Measurements from ENCODE around the gene CCDC85B. TPM values are rescaled to one million over a fixed set of nuclear protein-coding genes. Genes with fewer than 3 reads are reported as not detected.

Gene CCDC85B
- total RNA-seq, 1 experiment from 2014 or later: 55.3 TPM

GRCh38 chr11:65862941-65863888 lies 27.3 kb upstream of the CCDC85B start:
- no peak for ATAC-seq
- CTCF ChIA-PET: interaction anchor here (16.6 kb wide), 1 partner anchor 26 kb away, joined by 539 read pairs; the partner anchor contains the start of genes CCDC85B and FIBP
- DNase-seq (ENCODE audit: low spot score): no peak
- H3K4me1 Mint-ChIP-seq: peaks cover 17% of the 10 kb centered on the region
- no peak for TF ChIP-seq ZNF396 (CRISPR knock-in tag; IDR thresholded peaks at IDR 0.05; ENCODE audit: borderline replicate concordance)
- TF ChIP-seq TEAD4 (CRISPR knock-in tag; IDR thresholded peaks at IDR 0.05): no peak
- TF ChIP-seq, protein P1, sequence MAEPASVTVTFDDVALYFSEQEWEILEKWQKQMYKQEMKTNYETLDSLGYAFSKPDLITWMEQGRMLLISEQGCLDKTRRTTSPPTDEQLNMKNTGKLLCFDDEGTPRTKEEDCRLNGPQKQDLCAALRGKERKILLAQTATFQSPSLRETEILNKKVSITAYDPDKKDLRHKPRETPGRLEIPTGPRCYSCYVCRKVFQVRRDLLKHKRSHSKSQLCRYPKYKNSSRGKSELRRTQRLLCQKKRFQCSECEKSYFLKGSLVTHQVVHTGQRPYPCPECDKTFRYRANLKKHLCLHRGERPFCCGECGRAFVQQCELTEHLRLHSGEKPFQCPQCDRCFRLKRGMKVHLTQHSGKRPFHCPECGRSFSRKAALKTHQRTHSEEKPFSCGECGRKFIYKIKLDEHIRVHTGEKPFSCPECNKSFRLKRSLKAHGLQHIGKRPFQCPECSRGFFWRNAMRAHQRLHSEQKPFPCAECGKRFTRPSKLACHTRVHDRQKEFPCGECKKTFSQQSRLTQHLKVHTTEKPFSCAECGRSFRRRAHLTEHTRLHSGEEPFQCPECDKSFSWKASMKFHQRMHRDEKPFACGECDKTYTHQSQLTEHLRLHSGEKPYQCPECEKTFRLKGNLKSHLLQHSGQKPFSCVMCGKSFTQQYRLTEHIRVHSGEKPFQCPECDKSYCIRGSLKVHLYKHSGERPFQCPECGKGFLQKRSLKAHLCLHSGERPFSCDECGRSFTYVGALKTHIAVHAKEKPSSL (CRISPR knock-in tag; conservative IDR thresholded peaks at IDR 0.05): no peak
- TF ChIP-seq NR3C1 (CRISPR knock-in tag; conservative IDR thresholded peaks at IDR 0.05; ENCODE audit: low read depth): no peak
- TF ChIP-seq, protein P2, sequence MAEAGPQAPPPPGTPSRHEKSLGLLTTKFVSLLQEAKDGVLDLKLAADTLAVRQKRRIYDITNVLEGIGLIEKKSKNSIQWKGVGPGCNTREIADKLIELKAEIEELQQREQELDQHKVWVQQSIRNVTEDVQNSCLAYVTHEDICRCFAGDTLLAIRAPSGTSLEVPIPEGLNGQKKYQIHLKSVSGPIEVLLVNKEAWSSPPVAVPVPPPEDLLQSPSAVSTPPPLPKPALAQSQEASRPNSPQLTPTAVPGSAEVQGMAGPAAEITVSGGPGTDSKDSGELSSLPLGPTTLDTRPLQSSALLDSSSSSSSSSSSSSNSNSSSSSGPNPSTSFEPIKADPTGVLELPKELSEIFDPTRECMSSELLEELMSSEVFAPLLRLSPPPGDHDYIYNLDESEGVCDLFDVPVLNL (CRISPR knock-in tag; IDR thresholded peaks at IDR 0.05; ENCODE audit: borderline replicate concordance, low read depth): no peak
- TF ChIP-seq ZNF423 (CRISPR knock-in tag; IDR thresholded peaks at IDR 0.05): no peak
- no peak for TF ChIP-seq TP53 (CRISPR knock-in tag; IDR thresholded peaks at IDR 0.05)
- no peak for TF ChIP-seq SMAD4 (CRISPR knock-in tag; IDR thresholded peaks at IDR 0.05)
- TF ChIP-seq ERG (CRISPR knock-in tag; IDR thresholded peaks at IDR 0.05): no peak
- peaks cover 2% of the 10 kb centered on the region for H3K27me3 Mint-ChIP-seq (ENCODE audit: low read depth)
- peaks cover 20% of the 10 kb centered on the region for H3K36me3 Mint-ChIP-seq
- peak overlapping the region; percentile 24; the same call in 1 of the 2 replicates for H3K4me3 Mint-ChIP-seq
- no peaks in the 10 kb centered on the region for H3K9me3 Mint-ChIP-seq
- POLR2A ChIA-PET: no interaction called here
- peak overlapping the region; percentile 72 for H3K27ac Mint-ChIP-seq

DNA sequence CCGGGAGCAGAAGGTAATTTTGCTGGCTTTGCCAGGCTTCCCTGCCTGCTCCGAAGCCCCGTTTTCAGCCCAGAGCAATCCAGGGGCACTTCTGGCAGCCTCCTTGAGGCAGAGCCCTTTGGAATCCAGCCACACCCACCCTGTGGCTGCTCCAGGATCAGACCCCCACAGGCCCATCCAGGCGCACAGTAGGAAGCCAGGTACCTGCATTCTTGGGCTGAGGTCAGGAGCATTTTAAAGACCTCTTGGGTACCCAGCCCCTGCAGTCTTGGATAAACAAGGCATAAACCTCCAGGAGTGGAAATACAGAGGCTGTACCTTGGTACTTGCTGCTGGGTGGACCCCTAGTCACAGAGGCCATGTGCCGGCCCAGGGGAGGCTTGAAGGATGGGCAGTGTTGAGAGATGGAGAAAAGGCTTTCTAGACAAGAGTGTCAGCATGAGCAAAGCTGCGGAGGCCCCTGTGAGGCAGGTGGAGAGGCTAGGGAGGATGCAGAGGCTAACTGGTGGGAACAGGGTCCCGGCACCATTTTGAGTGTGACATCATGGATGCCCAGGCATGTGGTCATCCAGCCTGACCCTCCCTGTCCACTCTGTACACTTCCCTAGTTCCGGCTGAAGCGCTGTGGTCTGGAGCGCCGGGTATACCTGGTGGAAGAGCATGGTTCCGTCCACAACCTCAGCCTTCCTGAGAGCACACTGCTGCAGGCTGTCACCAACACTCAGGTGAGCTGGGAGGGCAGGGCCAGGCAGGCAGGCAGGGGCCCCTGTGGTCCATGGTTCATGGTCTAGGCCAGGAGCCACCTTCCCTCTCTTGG lies 26.4 kb upstream of the CCDC85B start:
- no peak for TF ChIP-seq SOX15 (CRISPR knock-in tag; IDR thresholded peaks at IDR 0.05)
- TF ChIP-seq, protein P3, sequence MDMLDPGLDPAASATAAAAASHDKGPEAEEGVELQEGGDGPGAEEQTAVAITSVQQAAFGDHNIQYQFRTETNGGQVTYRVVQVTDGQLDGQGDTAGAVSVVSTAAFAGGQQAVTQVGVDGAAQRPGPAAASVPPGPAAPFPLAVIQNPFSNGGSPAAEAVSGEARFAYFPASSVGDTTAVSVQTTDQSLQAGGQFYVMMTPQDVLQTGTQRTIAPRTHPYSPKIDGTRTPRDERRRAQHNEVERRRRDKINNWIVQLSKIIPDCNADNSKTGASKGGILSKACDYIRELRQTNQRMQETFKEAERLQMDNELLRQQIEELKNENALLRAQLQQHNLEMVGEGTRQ (CRISPR knock-in tag; IDR thresholded peaks at IDR 0.05): no peak
- TF ChIP-seq, protein P4, sequence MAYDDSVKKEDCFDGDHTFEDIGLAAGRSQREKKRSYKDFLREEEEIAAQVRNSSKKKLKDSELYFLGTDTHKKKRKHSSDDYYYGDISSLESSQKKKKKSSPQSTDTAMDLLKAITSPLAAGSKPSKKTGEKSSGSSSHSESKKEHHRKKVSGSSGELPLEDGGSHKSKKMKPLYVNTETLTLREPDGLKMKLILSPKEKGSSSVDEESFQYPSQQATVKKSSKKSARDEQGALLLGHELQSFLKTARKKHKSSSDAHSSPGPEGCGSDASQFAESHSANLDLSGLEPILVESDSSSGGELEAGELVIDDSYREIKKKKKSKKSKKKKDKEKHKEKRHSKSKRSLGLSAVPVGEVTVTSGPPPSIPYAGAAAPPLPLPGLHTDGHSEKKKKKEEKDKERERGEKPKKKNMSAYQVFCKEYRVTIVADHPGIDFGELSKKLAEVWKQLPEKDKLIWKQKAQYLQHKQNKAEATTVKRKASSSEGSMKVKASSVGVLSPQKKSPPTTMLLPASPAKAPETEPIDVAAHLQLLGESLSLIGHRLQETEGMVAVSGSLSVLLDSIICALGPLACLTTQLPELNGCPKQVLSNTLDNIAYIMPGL (CRISPR knock-in tag; IDR thresholded peaks at IDR 0.05): no peak
- no peak for TF ChIP-seq TP53 (CRISPR knock-in tag; IDR thresholded peaks at IDR 0.05)
- no peak for TF ChIP-seq IRF2 (CRISPR knock-in tag; IDR thresholded peaks at IDR 0.05; ENCODE audit: borderline replicate concordance, low read depth)
- no peak for TF ChIP-seq E2F5 (CRISPR knock-in tag; IDR thresholded peaks at IDR 0.05)

More for the DNA sequence above, 26.4 kb upstream of the CCDC85B start:
- Mint-ChIP-seq H3K27me3 (ENCODE audit: low read depth) (peaks cover 11% of the 10 kb centered on the region), H3K27ac (no peak overlapping the region), H3K4me3 (no peak overlapping the region), H3K4me1 (peaks cover 19% of the 10 kb centered on the region), H3K36me3 (peaks cover 20% of the 10 kb centered on the region), H3K9me3 (no peaks in the 10 kb centered on the region)
- ATAC-seq (no peak), DNase-seq (ENCODE audit: low spot score) (no peak)
- CTCF ChIA-PET: interaction anchor here (16.6 kb wide), 1 partner anchor 25 kb away, joined by 539 read pairs; the partner anchor contains the start of genes CCDC85B and FIBP
- POLR2A ChIA-PET: no interaction called here
